Activated gamma-delta T cell treated with Interleukin-2 at 50 U/mL for 16 hours (primary cell): ENCODE measurements around the gene ZNF783.
"Not testable (repeated sequence)": the region's sequence is repeated elsewhere in the genome, so short reads cannot be mapped to it uniquely, and the experiment has no call there.

ENCODE experiments used
- DNase-seq: peaks from one replicate; pipeline ENCODE4 v3.0.0-alpha.2; 2020

ZNF783 gene

DNA sequence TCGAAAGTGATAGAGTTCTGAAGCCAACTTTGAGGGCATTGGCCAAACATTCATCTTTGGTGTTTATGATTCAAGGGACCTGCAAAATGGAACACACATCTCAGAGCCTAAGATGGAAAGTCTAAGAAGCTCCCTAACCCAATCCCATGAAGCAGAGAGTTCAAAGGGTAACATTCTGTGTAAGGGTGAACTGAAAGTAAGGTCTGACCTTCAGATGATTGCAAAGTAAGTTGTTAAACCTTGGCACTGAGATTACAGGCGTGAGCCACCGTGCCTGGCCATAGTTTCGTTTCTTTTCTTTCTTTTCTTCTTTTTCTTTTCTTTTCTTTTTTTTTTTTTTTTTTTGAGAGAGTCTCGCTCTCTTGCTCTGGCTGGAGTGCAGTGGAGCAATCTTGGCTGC is 20.3 kb upstream of the ZNF783 start:
- DNase-seq = no peak

DNA sequence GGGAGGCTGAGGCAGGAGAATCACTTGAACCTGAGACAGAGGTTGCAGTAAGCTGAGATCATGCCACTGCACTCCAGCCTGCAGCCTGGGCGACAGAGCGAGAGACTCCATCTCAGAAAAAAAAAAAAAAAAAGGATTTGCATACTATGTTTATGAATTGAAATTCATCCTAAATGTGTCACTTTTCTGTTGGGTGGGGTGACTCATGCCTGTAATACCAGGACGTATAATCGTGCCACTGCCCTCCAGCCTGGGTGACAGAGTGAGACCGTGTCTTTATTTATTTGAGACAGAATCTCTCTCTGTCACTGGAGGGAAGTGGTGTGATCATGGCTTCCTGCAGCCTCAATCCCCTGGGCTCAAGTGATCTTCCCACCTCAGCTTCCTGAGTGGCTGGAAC is 16.8 kb upstream of the ZNF783 start:
- no peak for DNase-seq

DNA sequence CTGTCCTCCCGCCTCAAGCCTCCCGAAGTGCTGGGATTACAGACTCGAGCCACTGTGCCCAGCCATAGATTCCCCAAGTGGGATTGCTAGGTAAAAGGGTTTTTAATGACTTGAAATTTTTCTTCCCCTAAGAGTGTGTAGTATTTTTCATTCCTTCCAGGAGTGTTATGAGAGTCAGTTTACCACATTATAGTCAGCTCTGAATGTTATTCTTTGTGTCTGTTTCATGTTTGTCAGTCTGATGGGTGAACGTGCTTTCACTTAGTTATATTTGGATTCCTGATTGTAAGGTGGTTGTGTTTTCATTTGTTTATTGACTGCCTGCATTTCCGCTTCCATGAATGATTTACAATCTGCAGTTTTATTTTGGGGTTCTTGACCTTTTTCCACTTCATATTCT is 16.3 kb upstream of the ZNF783 start:
- no peak for DNase-seq

DNA sequence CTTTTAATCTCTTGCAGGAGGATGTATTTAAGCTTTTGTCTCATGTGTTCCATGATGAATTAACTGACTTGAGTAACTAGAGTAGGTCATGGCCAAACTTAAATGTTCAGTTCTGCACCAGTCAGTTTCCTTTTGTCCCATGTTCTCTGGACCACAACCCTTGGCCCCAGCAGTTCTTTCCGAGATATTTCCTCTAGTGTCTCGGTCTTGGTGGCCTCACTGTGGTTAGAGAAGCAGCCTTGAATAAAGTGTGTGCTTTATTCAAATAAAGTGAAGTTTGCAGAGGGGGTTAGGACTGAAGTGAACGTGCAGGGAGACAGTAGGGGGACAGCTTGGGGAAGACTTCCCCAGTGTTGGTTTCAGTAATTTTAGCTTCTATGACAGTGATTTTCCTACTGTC is 13.2 kb upstream of the ZNF783 start:
- DNase-seq = no peak

DNA sequence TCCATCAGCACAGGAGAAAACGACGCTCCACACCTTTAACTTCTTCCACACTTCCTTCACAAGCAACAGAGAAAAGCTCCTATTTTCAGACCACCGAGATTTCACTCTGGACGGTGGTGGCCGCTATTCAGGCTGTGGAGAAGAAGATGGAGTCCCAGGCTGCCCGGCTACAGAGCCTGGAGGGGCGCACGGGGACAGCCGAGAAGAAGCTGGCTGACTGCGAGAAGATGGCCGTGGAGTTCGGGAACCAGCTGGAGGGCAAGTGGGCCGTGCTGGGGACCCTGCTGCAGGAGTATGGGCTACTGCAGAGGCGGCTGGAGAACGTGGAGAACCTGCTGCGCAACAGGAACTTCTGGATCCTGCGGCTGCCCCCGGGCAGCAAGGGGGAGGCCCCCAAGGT is 11.8 kb upstream of the ZNF783 start:
- not testable (repeated sequence) for DNase-seq

DNA sequence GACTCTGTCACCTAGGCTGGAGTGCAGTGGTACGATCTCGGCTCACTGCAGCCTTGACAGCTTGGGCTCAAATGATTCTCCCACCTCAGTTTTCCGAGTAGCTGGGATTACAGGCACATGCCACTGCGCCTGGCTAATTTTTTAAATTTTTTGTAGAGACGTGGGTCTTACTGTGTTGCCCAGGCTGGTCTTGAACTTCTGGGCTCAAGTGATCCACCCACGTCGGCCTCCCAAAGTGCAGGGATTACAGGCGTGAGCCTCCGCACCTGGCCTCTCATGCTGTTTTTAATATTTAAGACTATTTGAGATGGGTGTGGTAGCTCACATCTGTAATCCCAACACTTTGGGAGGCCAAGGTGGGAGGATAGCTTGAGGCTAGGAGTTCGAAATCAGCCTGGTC is 10.5 kb upstream of the ZNF783 start:
- not testable (repeated sequence) for DNase-seq

DNA sequence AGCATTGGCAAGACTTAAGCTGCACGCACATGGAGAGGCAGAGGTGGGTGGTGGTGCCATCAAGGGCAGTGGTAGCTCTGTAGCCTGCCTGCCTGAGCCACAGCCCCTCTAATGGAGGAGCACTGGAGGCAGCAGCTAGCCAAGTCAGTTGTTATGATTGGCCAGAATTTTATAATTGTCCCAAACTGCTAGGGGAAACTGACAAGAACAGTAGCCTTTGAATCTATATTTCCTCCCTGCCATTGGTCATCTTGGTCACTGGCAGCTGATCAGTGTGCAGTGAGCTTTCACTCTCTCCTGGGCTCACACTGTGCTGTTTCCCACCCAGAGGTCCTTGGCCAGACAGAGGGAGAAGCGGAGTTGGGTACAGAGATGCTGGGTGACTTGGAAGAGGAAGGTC is 9.6 kb upstream of the ZNF783 start:
- DNase-seq = no peak

DNA sequence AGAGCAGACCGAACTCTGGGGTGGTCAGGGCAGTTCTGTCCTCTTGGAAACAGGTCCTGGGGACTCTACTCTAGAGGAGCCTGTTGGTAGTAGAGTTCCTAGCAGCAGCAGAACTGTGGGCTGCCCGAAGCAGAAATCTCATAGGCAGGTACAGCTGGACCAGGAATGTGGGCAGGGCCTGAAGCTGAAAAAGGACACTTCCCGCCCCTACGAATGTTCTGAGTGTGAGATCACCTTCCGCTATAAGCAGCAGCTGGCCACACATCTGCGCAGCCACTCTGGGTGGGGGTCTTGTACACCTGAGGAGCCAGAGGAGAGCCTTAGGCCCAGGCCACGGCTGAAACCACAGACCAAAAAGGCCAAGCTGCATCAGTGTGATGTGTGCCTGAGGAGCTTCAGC is 8.3 kb upstream of the ZNF783 start:
- no peak for DNase-seq

DNA sequence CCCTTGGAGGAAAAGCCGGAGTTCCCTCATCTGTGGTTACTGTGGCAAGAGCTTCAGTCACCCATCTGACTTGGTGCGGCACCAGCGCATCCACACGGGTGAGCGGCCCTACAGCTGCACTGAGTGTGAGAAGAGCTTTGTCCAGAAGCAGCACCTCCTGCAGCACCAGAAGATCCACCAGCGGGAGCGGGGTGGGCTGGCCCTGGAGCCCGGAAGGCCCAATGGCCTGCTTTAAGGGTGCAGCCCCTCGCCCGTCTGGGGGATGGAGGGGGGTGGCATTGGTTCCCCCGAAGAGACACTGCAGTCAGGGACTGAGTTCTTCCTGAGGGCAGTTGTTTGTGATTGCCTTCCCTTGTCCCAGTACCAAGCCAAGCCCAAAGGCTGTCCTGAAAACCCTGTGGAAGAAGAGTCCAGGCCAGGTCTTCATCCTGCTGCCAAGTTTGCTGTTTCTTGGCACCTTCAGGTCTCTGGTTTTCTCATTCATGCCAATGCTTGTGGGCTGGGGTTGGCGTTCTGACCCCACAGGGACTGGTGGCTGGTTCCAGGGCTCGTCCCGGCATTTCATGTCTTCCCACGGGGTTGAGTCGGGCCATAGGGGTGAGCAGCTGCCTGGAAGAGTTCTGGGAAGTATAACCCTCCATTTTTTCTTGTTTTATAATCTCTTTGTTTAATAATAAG is 7.7 kb upstream of the ZNF783 start:
- no peak for DNase-seq

DNA sequence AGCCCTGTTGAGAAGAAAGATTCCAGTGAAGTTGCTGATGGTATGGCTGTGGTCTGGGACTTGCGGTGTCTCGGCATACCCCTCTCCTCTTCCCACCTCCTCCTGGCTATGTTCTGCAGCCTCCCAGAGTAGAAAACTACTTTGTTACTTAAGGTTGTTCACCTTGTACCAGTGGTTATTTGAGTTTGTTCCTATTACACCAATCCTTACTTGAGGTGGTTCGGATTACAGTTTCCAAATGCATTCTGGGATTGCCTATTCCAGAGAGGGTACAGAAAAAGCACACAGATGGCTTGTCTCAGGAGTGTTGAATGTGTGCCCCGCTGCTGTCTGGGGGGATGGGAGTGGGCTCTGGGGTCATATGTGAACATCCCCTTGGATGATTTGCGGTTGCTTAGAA is 6.8 kb upstream of the ZNF783 start:
- DNase-seq = no peak

DNA sequence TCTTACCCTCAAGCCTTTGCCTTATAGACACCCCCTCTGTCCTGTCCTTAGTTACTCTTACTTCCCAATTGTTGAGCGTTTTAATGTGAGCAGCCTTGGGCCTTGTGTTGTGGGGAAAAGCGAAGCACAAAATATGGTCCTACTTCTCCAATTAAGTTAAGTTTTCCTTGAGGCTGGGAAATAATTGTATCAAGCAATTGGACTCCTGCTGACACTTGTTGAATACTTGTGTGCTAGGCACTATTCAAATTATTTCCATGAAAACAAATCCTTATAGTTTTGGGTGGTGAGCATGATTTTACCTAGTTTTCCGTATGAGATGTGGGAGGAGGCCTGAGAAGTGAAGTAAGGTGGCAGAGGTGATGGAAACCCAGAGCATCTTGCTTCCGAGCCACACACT is 5.4 kb upstream of the ZNF783 start:
- no peak for DNase-seq

DNA sequence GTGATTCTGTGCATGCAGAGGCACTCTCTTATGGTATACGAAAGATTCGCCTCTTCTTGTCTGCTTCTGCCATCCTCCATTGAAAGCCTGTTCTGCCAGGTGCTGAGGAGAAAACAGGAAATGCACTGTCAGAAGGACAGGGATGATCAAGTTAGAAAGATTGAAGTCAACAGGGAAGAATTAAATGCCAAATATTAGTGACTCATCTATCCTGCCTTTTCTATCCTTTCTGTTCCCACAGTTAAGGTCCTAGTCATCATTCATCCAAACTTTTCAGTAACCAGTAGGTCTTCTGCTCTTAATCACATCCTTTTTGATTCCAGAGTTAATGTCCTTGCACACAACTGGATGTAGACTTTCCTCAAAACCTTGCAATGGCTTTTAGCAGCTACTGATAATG is 4.8 kb upstream of the ZNF783 start:
- DNase-seq = no peak

DNA sequence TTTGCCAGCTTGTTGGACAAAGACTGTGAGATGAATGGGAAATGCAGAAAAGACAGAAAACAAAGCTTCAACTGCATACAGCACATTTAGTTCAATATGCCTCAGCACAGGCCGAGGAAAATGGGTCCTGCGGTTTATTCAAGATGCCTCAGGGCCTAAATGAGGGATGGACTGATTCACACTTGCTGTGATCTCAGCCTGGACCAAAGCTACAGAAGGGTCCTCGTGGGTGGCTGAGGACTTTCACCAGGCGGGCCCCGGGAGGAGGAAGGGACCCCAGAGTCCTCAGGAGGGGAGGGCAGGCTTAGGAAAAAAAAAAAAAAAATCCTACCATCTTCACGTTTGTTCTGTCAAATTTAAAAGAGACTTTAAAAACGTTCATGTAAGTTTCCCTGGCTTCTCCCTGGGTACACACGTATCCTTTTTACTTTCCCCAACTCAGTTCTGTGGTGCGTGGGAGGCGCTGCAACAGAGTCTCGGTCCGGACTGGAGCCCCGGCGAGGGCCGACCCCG is 624 bp upstream of the ZNF783 start:
- DNase-seq = no peak

DNA sequence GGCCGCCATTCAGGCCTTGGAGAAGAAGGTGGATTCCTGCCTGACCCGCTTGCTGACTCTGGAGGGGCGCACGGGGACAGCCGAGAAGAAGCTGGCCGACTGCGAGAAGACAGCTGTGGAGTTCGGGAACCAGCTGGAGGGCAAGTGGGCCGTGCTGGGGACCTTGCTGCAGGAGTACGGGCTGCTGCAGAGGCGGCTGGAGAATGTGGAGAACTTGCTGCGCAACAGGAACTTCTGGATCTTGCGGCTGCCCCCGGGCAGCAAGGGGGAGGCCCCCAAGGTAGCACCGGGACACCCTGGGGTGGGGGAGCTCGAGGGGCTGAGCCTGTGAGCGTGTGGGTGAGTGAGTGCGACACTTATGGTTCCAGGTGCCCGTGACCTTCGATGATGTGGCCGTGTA is 4.5 kb downstream of the ZNF783 start:
- DNase-seq = no peak

DNA sequence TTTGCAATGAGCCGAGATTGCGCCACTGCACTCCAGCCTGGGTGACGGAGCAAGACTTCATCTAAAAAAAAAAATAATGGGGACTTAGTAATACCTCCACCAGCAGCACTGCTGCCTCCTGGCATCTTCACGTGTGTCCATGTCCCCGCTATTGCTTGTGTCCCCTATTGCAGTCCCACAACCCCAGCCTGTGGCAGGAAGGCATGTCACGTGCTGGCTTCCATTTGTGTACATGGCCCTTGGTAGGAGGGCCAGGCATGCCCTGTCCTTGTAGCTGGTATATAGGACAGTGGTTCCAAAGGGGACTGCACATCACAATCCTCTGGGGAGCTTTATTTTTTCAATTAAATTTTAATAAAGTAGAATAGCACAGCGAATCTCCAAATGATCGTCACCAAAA is 5.7 kb downstream of the ZNF783 start:
- no peak for DNase-seq

DNA sequence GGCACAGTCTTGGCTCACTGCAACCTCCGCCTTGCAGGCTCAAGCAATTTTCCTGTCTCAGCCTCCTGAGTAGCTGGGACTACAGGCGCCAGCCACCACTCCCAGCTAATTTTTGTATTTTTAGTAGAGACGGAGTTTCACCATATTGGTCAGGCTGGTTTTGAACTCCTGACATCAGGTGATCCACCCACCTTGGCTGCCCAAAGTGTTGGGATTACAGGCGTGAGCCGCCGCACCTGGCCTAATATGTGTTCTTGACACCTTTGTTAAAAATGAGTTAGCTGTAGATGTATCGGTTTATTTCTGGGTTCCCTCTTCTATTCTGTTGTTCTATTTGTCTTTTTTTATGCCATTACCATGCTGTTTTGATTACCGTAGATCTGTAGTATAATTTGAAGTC is 12.4 kb downstream of the ZNF783 start:
- not testable (repeated sequence) for DNase-seq

DNA sequence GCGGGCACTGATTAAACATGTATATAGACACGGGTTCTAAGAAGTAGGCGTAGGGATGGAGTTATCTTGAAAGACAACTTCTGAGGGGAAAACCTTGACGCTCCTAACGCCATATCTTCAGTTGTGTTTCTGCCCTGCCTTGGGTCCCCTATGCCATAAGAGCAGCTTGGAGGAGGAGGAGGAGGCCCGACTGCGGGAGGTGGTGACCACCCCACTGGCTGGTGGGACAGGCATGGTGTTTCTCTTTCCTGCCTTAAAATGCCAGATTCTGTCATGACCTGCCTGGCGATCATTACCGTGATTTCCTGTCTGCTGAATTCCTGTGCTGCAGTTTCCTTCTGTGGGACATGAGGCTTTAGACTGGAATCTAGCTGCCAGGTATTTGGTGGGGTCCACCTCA is 15.9 kb downstream of the ZNF783 start:
- no peak for DNase-seq

DNA sequence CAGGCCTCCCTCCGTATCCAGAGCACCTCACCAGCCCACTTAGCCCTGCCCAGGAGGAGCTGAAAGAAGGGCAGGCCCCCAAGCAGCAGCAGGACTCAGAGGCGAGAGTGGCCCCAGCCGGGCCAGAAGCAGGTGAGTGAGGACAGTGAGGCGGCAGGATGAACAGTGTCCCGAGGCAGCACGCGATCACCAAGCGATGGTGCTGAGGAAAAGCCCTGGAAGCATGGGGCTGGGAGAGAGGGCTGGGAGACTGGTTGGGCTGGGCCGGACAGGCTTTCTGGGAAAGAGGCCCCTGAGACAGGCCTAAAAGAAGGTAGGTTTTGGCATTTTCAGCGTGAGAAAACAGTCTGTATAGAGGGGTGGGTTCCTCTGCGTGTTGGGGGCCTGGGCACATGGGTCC is 16.4 kb downstream of the ZNF783 start:
- no peak for DNase-seq

DNA sequence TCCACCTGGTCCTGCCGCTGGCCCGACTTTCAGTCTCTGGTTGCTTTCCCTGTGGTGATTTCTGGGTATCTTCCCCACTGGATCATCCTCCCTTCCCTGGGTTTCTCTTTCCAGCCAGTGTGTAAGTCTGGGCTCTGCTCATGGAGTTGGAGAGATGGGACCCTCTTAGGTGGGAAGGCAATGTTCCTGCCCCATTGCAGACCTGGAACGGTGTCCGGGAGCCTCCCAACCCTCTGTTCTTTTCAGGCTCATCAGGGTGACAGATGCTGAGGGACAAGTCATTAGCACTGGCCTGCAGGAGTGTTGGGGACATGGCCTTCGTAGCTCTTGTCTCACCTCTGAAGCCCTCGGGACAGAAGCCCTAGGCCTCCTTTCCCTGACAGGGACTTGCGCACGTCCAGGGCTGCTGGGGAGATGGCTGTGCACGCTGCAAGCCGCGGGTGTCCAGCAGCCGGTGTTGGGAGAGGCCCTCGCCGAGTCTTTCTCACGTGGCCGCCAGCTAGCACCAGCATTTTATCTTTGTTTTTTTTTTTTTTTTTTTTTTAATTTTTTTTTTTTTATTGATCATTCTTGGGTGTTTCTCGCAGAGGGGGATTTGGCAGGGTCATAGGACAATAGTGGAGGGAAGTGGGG is 17.2 kb downstream of the ZNF783 start:
- no peak for DNase-seq

DNA sequence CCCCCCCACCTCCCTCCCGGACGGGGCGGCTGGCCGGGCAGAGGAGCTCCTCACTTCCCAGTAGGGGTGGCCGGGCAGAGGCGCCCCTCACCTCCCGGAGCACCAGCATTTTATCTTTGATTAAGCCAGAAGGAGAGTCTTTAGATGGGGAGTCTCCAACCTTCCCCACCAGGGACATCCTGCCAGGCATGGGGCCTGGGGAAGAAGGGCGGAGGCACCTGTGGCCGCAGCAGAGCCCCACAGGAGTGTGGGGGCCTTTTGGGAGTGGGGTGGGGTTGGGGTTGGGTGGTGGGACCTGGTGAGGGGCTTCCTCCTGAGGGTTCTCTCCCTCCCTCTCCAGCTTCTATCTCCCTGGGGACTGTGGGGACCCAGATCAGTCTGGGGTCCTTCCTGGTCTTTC is 18.2 kb downstream of the ZNF783 start:
- no peak for DNase-seq

DNA sequence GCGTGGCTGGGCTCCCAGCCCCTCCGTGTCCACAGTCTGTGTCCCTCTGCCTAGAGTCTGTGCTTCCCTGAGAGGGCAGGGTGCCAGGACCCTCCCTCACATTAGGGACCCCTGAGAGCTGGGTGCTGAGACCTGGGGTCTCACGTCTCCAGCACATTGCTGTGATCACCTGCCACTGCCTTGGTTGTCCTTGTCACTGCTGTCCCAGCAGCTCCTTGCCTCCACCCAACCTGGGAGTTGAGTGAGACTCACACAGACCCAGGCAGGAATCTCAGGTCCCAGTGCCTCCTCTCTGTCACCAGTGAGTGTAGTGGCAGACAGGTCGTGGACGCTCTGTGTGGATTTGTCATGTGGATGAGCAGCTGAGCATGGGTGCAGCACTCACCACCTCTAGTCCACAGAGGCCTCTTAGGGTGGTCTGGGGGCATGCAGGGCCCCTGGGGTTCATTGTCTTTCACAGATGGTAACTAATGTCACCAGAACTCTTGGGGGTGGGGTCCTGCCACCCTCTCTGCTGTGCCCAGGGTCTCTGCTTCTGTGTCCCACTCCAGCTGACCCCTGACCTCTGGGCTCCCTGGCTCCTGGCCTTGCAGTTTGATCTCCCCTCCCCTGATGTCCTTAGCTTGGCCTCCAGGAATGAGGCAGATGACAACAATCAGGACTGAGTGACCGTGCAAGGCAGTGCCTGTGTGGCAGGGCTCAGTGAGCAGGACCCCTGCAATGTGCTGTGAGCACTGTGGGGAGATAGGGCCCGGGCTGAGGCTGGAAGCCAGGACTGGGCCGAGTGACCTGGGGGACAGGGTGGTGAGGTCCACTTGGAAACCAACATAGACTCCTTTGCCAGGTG is 18.9 kb downstream of the ZNF783 start:
- DNase-seq = no peak

DNA sequence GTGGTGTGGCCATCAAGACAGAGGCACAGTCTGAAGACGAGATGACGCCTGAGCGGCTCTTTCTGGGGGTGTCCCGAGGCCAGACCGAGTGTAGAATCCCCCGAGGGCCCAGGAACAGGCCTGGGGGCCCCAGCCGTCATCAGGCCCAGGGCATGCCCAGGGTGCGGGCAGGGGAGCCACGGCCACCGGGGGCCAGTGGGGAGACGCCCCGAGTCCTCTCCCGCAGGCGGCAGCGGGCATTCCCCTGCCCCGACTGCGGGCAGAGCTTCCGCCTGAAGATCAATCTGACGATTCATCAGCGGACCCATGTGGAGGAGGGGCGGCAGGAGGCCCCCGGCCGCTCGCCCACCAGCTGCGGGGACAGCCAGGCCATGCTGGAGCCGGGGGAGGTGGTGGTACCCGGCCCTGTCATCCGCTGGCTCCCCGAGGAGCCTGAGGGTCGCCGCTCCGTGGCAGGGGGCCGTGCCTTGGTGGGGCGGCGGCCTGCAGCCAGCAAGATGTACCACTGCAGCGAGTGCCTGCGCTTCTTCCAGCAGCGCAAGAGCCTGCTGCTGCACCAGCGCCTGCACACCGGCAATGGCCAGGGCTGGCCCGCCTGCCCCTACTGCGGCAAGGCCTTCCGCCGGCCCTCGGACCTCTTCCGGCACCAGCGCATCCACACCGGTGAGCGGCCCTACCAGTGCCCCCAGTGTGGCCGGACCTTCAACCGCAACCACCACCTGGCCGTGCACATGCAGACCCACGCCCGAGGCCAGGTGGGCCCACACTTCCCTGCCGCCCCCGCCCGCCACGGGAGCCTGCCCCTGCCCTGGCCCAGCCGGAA is 19.7 kb downstream of the ZNF783 start:
- no peak for DNase-seq

DNA sequence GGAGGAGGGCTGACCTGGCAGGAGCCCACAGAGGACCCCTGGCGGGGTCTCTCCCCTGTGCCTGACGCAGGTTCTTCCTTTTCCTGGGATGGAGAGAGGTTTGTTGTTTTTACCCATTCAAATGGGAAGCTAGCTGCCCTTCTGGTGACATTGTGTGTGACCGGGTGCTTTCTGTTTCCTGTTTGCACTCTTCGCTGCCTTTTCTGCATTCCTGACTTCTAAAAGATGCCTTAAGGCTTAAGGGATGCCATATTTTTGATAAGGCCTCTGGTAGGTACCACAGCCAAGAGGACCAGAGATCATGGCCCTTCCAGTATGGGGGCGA is 20.3 kb downstream of the ZNF783 start:
- no peak for DNase-seq
